IPS DF 6.9 (cell line): ENCODE measurements around the gene FAM222B.
"Not testable (repeated sequence)": the region's sequence is repeated elsewhere in the genome, so short reads cannot be mapped to it uniquely, and the experiment has no call there.

Experiments used
- DNase-seq: peaks from one replicate; pipeline ENCODE4 v3.0.0-alpha.2; 2013; ENCODE audit warnings: low read depth, low spot score
- H3K27ac ChIP-seq: one replicate; pipeline ENCODE4 v1.5.1; 2013; ENCODE audit warnings: low read length, control low read depth
- H3K27me3 ChIP-seq: 2 replicates; pipeline ENCODE4 v1.6.1; 2013; ENCODE audit warnings: mild to moderate bottlenecking, low read length; ENCODE audit not compliant: control insufficient read depth, insufficient read depth
- H3K36me3 ChIP-seq: 2 replicates; pipeline ENCODE4 v1.6.1; 2013; ENCODE audit warnings: low read length; ENCODE audit not compliant: control insufficient read depth, insufficient read depth
- H3K4me1 ChIP-seq: 2 replicates; pipeline ENCODE4 v1.6.1; 2013; ENCODE audit warnings: low read length; ENCODE audit not compliant: control insufficient read depth, insufficient read depth
- H3K4me3 ChIP-seq: 2 replicates; pipeline ENCODE4 v1.5.1; 2013; ENCODE audit warnings: mild to moderate bottlenecking, low read length
- H3K9me3 ChIP-seq: 2 replicates; pipeline ENCODE4 v1.6.1; 2013; ENCODE audit warnings: low read length, inconsistent platforms; ENCODE audit not compliant: control insufficient read depth, insufficient read depth
- WGBS: extraction: QIAGEN DNeasy Blood & Tissue Kit; methylation state at CpG from one replicate; pipeline ENCODE4 v1.1.7; 2013; ENCODE audit warnings: mixed read lengths, missing lambda C conversion rate; ENCODE audit not compliant: insufficient read length, insufficient coverage; 5-methylcytosine and 5-hydroxymethylcytosine counted together

FAM222B gene

GRCh38 chr17:28735913-28736769 lies 106.4 kb downstream of the FAM222B start:
- H3K36me3 ChIP-seq, H3K27ac ChIP-seq, H3K27me3 ChIP-seq, DNase-seq, H3K4me1 ChIP-seq, H3K4me3 ChIP-seq, H3K9me3 ChIP-seq: not testable (repeated sequence)
- no CpG with 5 or more reads among the region's 8 CpGs for WGBS

- Histone ChIP-seq H3K36me3 (peaks cover 3% of the 10 kb centered on the region), H3K4me1 (no peaks in the 10 kb centered on the region), H3K27ac (no peak overlapping the region), H3K9me3 (no peaks in the 10 kb centered on the region), H3K4me3 (no peak overlapping the region), H3K27me3 (no peaks in the 10 kb centered on the region)
- WGBS = no CpG with 5 or more reads among the region's 5 CpGs
- no peak for DNase-seq
These were observed 107.3 kb downstream of the FAM222B start for GRCh38 chr17:28735242-28735722.

- Histone ChIP-seq H3K27me3 (no peaks in the 10 kb centered on the region), H3K36me3 (peaks cover 3% of the 10 kb centered on the region), H3K27ac (no peak overlapping the region), H3K4me1 (no peaks in the 10 kb centered on the region), H3K9me3 (no peaks in the 10 kb centered on the region), H3K4me3 (no peak overlapping the region)
- WGBS = no CpG with 5 or more reads among the region's 10 CpGs
- DNase-seq = no peak
These were observed 107.8 kb downstream of the FAM222B start for GRCh38 chr17:28734712-28735241.

GRCh38 chr17:28733346-28733745 lies 109.2 kb downstream of the FAM222B start:
- no peaks in the 10 kb centered on the region for H3K27me3 ChIP-seq
- H3K9me3 ChIP-seq = no peaks in the 10 kb centered on the region
- H3K4me3 ChIP-seq = no peak overlapping the region
- no peak overlapping the region for H3K27ac ChIP-seq
- H3K36me3 ChIP-seq = peaks cover 3% of the 10 kb centered on the region; the same call in 1 of the 2 replicates
- H3K4me1 ChIP-seq = no peaks in the 10 kb centered on the region
- DNase-seq = no peak
- no CpG with 5 or more reads among the region's 1 CpG for WGBS

- H3K27me3 ChIP-seq = no peaks in the 10 kb centered on the region
- no peaks in the 10 kb centered on the region for H3K4me1 ChIP-seq
- WGBS = 100% methylated on average over 3 of the region's 11 CpGs
- H3K9me3 ChIP-seq = no peaks in the 10 kb centered on the region
- H3K27ac ChIP-seq = no peak overlapping the region
- no peaks in the 10 kb centered on the region for H3K36me3 ChIP-seq
- no peak for DNase-seq
- no peak overlapping the region for H3K4me3 ChIP-seq
These were observed 112.7 kb downstream of the FAM222B start for GRCh38 chr17:28729950-28730330.

- no peak for DNase-seq
- Histone ChIP-seq H3K27ac (peak within 1 kb of the TSS; percentile 63), H3K9me3 (no peaks in the 10 kb centered on the region), H3K4me3 (peak within 1 kb of the TSS; percentile 88), H3K36me3 (peaks cover 8% of the 10 kb centered on the region; the same call in 1 of the 2 replicates), H3K4me1 (no peaks in the 10 kb centered on the region), H3K27me3 (no peaks in the 10 kb centered on the region)
- WGBS = no CpG with 5 or more reads among the region's 64 CpGs
These were observed 114.0 kb downstream of the FAM222B start, which contains the start of gene NEK8 for GRCh38 chr17:28728364-28729200. Gene NEK8 (plus strand): TSS chr17:28728788. CDS start chr17:28728814, 26 bp downstream.

GRCh38 chr17:28726627-28727491 lies 115.7 kb downstream of the FAM222B start:
- Histone ChIP-seq H3K27me3 (no peaks in the 10 kb centered on the region), H3K27ac (no peak overlapping the region), H3K4me3 (peak overlapping the region; percentile 88), H3K36me3 (peaks cover 23% of the 10 kb centered on the region; the same call in 1 of the 2 replicates), H3K9me3 (no peaks in the 10 kb centered on the region), H3K4me1 (no peaks in the 10 kb centered on the region)
- WGBS = no CpG with 5 or more reads among the region's 57 CpGs
- DNase-seq = no peak

GRCh38 chr17:28726226-28726626 lies 116.4 kb downstream of the FAM222B start, which contains the start of gene TLCD1:
Gene TLCD1 (minus strand): TSS chr17:28726233. CDS start chr17:28726097, 136 bp downstream.
- no CpG with 5 or more reads among the region's 49 CpGs for whole genome bisulfite sequencing
- no peak for DNase-seq
- Histone ChIP-seq H3K4me1 (no peaks in the 10 kb centered on the region), H3K4me3 (peak within 1 kb of the TSS; percentile 88), H3K36me3 (peaks cover 25% of the 10 kb centered on the region; the same call in 1 of the 2 replicates), H3K9me3 (no peaks in the 10 kb centered on the region), H3K27me3 (no peaks in the 10 kb centered on the region), H3K27ac (no peak within 1 kb of the TSS)

- H3K27me3 ChIP-seq = no peaks in the 10 kb centered on the region
- WGBS = no CpG with 5 or more reads among the region's 45 CpGs
- H3K9me3 ChIP-seq = no peaks in the 10 kb centered on the region
- no peak for DNase-seq
- no peak overlapping the region for H3K27ac ChIP-seq
- H3K36me3 ChIP-seq = peaks cover 25% of the 10 kb centered on the region; the same call in 1 of the 2 replicates
- no peaks in the 10 kb centered on the region for H3K4me1 ChIP-seq
- H3K4me3 ChIP-seq = peak overlapping the region; percentile 55
These were observed 116.8 kb downstream of the FAM222B start for GRCh38 chr17:28725660-28726225.
